ENCODE data around the gene DCLRE1A. TPM values are rescaled to one million over a fixed set of nuclear protein-coding genes. Genes with fewer than 3 reads are reported as not detected.

The DCLRE1A gene
- total RNA-seq, 1 experiment from 2014 or later: 15.0 TPM

GRCh38 chr10:113897693-113898618, 44.1 kb upstream of the DCLRE1A start:
- ATAC-seq (peak; percentile 74), DNase-seq (ENCODE audit: low read depth, low spot score) (no peak)
- H3K36me3 ChIP-seq (ENCODE audit: control insufficient read depth, insufficient read depth, low read length): peaks cover 18% of the 10 kb centered on the region
- CTCF ChIA-PET: no interaction called here
- peaks cover 16% of the 10 kb centered on the region; the same call in 1 of the 2 replicates for H3K4me1 ChIP-seq (ENCODE audit: control insufficient read depth, insufficient read depth, low read length)
- POLR2A ChIA-PET: no interaction called here
- in situ Hi-C loops (cut with HindIII; ENCODE audit: low pct_unique_long_range_greater_than_20kb, low sequenced_read_pairs) (no loop called here), intact Hi-C loops (cut with micrococcal nuclease; ENCODE audit: unreplicated experiment) (no loop called here)
- TF ChIP-seq TCF7L2 (IDR thresholded peaks at IDR 0.05; ENCODE audit: low read depth, low read length): peak; percentile 78
- TF ChIP-seq SIN3A (IDR thresholded peaks at IDR 0.05; ENCODE audit: borderline replicate concordance, insufficient read depth, low read depth, low read length): no peak
- peak overlapping the region; percentile 69 for H3K27ac ChIP-seq (ENCODE audit: low read length)
- no peaks in the 10 kb centered on the region for H3K27me3 ChIP-seq (ENCODE audit: control insufficient read depth, insufficient read depth, low read length)
- H3K9me3 ChIP-seq (ENCODE audit: control insufficient read depth, insufficient read depth, low read depth, low read length): no peaks in the 10 kb centered on the region
- BruUV-seq (replicated peaks): no TSS peak
- H3K4me3 ChIP-seq (ENCODE audit: low read depth in 2 of 2, low read length in 2 of 2): no peak overlapping the region

- H3K4me1 ChIP-seq (ENCODE audit: control insufficient read depth, insufficient read depth, low read length): peaks cover 16% of the 10 kb centered on the region; the same call in 1 of the 2 replicates
- no peak for ATAC-seq
- H3K27ac ChIP-seq (ENCODE audit: low read length): no peak overlapping the region
- H3K36me3 ChIP-seq (ENCODE audit: control insufficient read depth, insufficient read depth, low read length): peaks cover 4% of the 10 kb centered on the region; the same call in 1 of the 2 replicates
- no peak for DNase-seq (ENCODE audit: low read depth, low spot score)
- intact Hi-C loops (cut with micrococcal nuclease; ENCODE audit: unreplicated experiment) (no loop called here), in situ Hi-C loops (cut with HindIII; ENCODE audit: low pct_unique_long_range_greater_than_20kb, low sequenced_read_pairs) (no loop called here)
- BruUV-seq (replicated peaks): no TSS peak
- TF ChIP-seq TCF7L2 (IDR thresholded peaks at IDR 0.05; ENCODE audit: low read depth, low read length): no peak
- no peak for TF ChIP-seq POLR2AphosphoS5 (IDR thresholded peaks at IDR 0.05; ENCODE audit: low read depth, low read length)
- TF ChIP-seq CTCF (IDR thresholded peaks at IDR 0.05): no peak
- no peak for TF ChIP-seq SIN3A (IDR thresholded peaks at IDR 0.05; ENCODE audit: borderline replicate concordance, insufficient read depth, low read depth, low read length)
- no peak for TF ChIP-seq REST (IDR thresholded peaks at IDR 0.05; ENCODE audit: insufficient read depth in 1 of 2, low read depth in 2 of 2, low read length in 1 of 2)
- no peaks in the 10 kb centered on the region for H3K9me3 ChIP-seq (ENCODE audit: control insufficient read depth, insufficient read depth, low read depth, low read length)
- no peaks in the 10 kb centered on the region for H3K27me3 ChIP-seq (ENCODE audit: control insufficient read depth, insufficient read depth, low read length)
- ChIA-PET CTCF (no interaction called here), POLR2A (no interaction called here)
- no peak overlapping the region for H3K4me3 ChIP-seq (ENCODE audit: low read depth in 2 of 2, low read length in 2 of 2)
Measured at GRCh38 chr10:113895018-113895417, 41.1 kb upstream of the DCLRE1A start.

GRCh38 chr10:113894581-113894980, 40.7 kb upstream of the DCLRE1A start:
- TF ChIP-seq SIN3A (IDR thresholded peaks at IDR 0.05; ENCODE audit: borderline replicate concordance, insufficient read depth, low read depth, low read length): no peak
- TF ChIP-seq POLR2AphosphoS5 (IDR thresholded peaks at IDR 0.05; ENCODE audit: low read depth, low read length): no peak
- TF ChIP-seq REST (IDR thresholded peaks at IDR 0.05; ENCODE audit: insufficient read depth in 1 of 2, low read depth in 2 of 2, low read length in 1 of 2): no peak
- TF ChIP-seq CTCF (IDR thresholded peaks at IDR 0.05): no peak
- TF ChIP-seq TCF7L2 (IDR thresholded peaks at IDR 0.05; ENCODE audit: low read depth, low read length): no peak
- DNase-seq (ENCODE audit: low read depth, low spot score) (no peak), ATAC-seq (no peak)
- intact Hi-C loops (cut with micrococcal nuclease; ENCODE audit: unreplicated experiment) (no loop called here), in situ Hi-C loops (cut with HindIII; ENCODE audit: low pct_unique_long_range_greater_than_20kb, low sequenced_read_pairs) (no loop called here)
- H3K27me3 ChIP-seq (ENCODE audit: control insufficient read depth, insufficient read depth, low read length): no peaks in the 10 kb centered on the region
- H3K36me3 ChIP-seq (ENCODE audit: control insufficient read depth, insufficient read depth, low read length): peaks cover 4% of the 10 kb centered on the region; the same call in 1 of the 2 replicates
- BruUV-seq (replicated peaks): no TSS peak
- peaks cover 16% of the 10 kb centered on the region; the same call in 1 of the 2 replicates for H3K4me1 ChIP-seq (ENCODE audit: control insufficient read depth, insufficient read depth, low read length)
- ChIA-PET POLR2A (no interaction called here), CTCF (no interaction called here)
- no peaks in the 10 kb centered on the region for H3K9me3 ChIP-seq (ENCODE audit: control insufficient read depth, insufficient read depth, low read depth, low read length)
- H3K27ac ChIP-seq (ENCODE audit: low read length): no peak overlapping the region
- H3K4me3 ChIP-seq (ENCODE audit: low read depth in 2 of 2, low read length in 2 of 2): no peak overlapping the region

All from Panc1 (cell line).